Measurements from ENCODE around the gene SLC6A2.
A peak's percentile ranks its signal among the peaks of the same experiment; 100 is the strongest.

DNA sequence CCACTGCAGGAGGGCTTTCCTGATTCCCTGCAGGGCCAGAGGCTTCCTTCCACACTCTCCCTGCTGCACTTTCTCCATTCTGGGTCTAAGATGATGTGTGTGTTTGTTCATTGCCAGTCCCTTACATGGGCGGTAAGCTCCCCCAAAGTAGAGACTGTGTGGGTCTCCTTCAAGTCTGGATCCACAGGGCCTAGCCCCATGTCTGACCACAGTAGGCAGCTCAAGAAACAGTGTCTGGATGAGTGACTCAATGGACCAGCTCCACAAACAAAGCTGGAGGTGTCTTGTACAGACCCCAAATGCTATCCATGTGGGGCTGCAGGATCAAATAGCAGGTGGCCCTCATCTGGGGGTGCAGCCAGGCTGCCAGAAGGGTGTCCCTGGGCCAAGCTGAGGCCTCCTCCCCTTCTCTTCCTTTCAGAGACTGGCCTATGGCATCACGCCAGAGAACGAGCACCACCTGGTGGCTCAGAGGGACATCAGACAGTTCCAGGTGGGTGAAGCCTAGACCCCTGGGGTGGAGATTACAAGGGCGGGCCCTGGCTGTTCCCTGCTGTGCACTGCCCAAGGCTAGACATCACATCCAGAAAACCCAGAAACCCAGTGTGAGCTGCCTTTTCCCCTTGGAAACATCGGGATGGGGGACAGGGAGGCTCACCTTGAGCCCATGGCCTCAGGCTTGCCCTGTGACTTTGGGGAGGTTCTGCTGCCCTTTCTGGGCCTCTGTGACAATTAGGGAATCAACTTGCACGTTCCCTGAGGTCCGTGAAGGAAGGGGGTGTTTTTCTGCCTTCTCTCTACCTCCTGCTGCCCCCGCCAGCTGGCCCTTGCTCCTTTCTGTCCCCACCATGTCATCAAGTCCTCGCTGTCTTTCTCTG lies 45.9 kb downstream of the SLC6A2 start:
- TF ChIP-seq, protein P1, sequence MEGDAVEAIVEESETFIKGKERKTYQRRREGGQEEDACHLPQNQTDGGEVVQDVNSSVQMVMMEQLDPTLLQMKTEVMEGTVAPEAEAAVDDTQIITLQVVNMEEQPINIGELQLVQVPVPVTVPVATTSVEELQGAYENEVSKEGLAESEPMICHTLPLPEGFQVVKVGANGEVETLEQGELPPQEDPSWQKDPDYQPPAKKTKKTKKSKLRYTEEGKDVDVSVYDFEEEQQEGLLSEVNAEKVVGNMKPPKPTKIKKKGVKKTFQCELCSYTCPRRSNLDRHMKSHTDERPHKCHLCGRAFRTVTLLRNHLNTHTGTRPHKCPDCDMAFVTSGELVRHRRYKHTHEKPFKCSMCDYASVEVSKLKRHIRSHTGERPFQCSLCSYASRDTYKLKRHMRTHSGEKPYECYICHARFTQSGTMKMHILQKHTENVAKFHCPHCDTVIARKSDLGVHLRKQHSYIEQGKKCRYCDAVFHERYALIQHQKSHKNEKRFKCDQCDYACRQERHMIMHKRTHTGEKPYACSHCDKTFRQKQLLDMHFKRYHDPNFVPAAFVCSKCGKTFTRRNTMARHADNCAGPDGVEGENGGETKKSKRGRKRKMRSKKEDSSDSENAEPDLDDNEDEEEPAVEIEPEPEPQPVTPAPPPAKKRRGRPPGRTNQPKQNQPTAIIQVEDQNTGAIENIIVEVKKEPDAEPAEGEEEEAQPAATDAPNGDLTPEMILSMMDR (IDR thresholded peaks at IDR 0.05; ENCODE audit: low read length): peak; percentile 62
- TF ChIP-seq EZH2 (optimal IDR thresholded peaks at IDR 0.05; ENCODE audit: low read depth, low read length) (no peak), EZH2phosphoT487 (IDR thresholded peaks at IDR 0.05; ENCODE audit: low read length) (no peak)
